Measurements from ENCODE around the gene GHSR.

The GHSR gene

GRCh38 chr3:172415323-172415722, 32.9 kb downstream of the GHSR start:
- DNase-seq = no peak

GRCh38 chr3:172411478-172411947, 36.7 kb downstream of the GHSR start:
- no peak for DNase-seq

GRCh38 chr3:172410702-172411477, 37.4 kb downstream of the GHSR start:
- DNase-seq = no peak

GRCh38 chr3:172407872-172408271, 40.4 kb downstream of the GHSR start:
- no peak for DNase-seq

GRCh38 chr3:172405914-172406313, 42.3 kb downstream of the GHSR start:
- no peak for DNase-seq

- no peak for DNase-seq
Measured at GRCh38 chr3:172404237-172404962, 43.9 kb downstream of the GHSR start.

GRCh38 chr3:172402892-172403643, 45.2 kb downstream of the GHSR start:
- DNase-seq = no peak

- no peak for DNase-seq
Measured at GRCh38 chr3:172402090-172402489, 46.2 kb downstream of the GHSR start.

GRCh38 chr3:172398484-172398883, 49.8 kb downstream of the GHSR start:
- no peak for DNase-seq

- DNase-seq = no peak
Measured at GRCh38 chr3:172397716-172398405, 50.4 kb downstream of the GHSR start.

GRCh38 chr3:172396400-172396799, 51.9 kb downstream of the GHSR start:
- DNase-seq = no peak

GRCh38 chr3:172394692-172395091, 53.6 kb downstream of the GHSR start:
- no peak for DNase-seq
